HG02943 (cell line): ENCODE data around the gene NEUROG3.

Experiments
- ATAC-seq: cut with Tn5 transposase; IDR thresholded peaks from one replicate; pipeline ENCODE4 v1.9.1; 2021; ENCODE audit warnings: mild to moderate bottlenecking, low read depth, moderate library complexity; ENCODE audit not compliant: unreplicated experiment

Gene NEUROG3

GRCh38 chr10:69573056-69573806, at the start of gene NEUROG3:
NEUROG3 (minus strand) TSS chr10:69573422; CDS start chr10:69573043, 379 bp downstream.
- no peak for ATAC-seq

- ATAC-seq = no peak
Observed at GRCh38 chr10:69620625-69621024, 47.4 kb upstream of the NEUROG3 start.

- no peak for ATAC-seq
Observed at GRCh38 chr10:69619626-69620025, 46.4 kb upstream of the NEUROG3 start.

GRCh38 chr10:69618746-69619145, 45.5 kb upstream of the NEUROG3 start:
- no peak for ATAC-seq

GRCh38 chr10:69616358-69616757, 43.1 kb upstream of the NEUROG3 start:
- ATAC-seq = no peak

- no peak for ATAC-seq
Observed at GRCh38 chr10:69614130-69614529, 40.9 kb upstream of the NEUROG3 start.

- no peak for ATAC-seq
Observed at GRCh38 chr10:69612760-69613159, 39.5 kb upstream of the NEUROG3 start.

GRCh38 chr10:69609077-69609476, 35.9 kb upstream of the NEUROG3 start:
- no peak for ATAC-seq

- ATAC-seq = no peak
Observed at GRCh38 chr10:69600761-69601330, 27.6 kb upstream of the NEUROG3 start.

- ATAC-seq = no peak
Observed at GRCh38 chr10:69588358-69588757, 15.1 kb upstream of the NEUROG3 start.

- no peak for ATAC-seq
Observed at GRCh38 chr10:69584624-69585023, 11.4 kb upstream of the NEUROG3 start.

- ATAC-seq = no peak
Observed at GRCh38 chr10:69583106-69583505, 9.9 kb upstream of the NEUROG3 start.

- ATAC-seq = no peak
Observed at GRCh38 chr10:69580435-69580834, 7.2 kb upstream of the NEUROG3 start.

- no peak for ATAC-seq
Observed at GRCh38 chr10:69579464-69580060, 6.3 kb upstream of the NEUROG3 start.

- no peak for ATAC-seq
Observed at GRCh38 chr10:69578508-69578991, 5.3 kb upstream of the NEUROG3 start.

- no peak for ATAC-seq
Observed at GRCh38 chr10:69577268-69578232, 4.3 kb upstream of the NEUROG3 start.

GRCh38 chr10:69576334-69577011, 3.3 kb upstream of the NEUROG3 start:
- no peak for ATAC-seq

- ATAC-seq = no peak
Observed at GRCh38 chr10:69575164-69575722, 2.0 kb upstream of the NEUROG3 start.

- ATAC-seq = no peak
Observed at GRCh38 chr10:69574571-69574978, 1.4 kb upstream of the NEUROG3 start.
